GM19438 (cell line): ENCODE results near the gene OR1J2.

ENCODE experiments used
- ATAC-seq: cut with Tn5 transposase; IDR thresholded peaks from one replicate; pipeline ENCODE4 v1.9.1; 2021; ENCODE audit warnings: low read depth; ENCODE audit not compliant: unreplicated experiment

OR1J2 gene

GRCh38 chr9:122546196-122546595 is 35.6 kb downstream of the OR1J2 start:
- ATAC-seq: no peak

- ATAC-seq: no peak
These were observed 40.8 kb downstream of the OR1J2 start for GRCh38 chr9:122551371-122551770.

GRCh38 chr9:122552812-122553211 is 42.2 kb downstream of the OR1J2 start, which contains the start of gene OR1N2:
Gene OR1N2, plus strand, starts transcription at chr9:122553112. Its CDS starts 100 bp downstream, at chr9:122553212.
- no peak for ATAC-seq
